Fibroblast of the aortic adventitia (primary cell): ENCODE data around the gene IFTAP. TPM values are rescaled to one million over a fixed set of nuclear protein-coding genes. Genes with fewer than 3 reads are reported as not detected.

Experiments
- DNase-seq: peaks from one replicate; pipeline ENCODE4 v3.0.0-alpha.2; 2010; ENCODE audit warnings: low read depth
- H3K4me3 ChIP-seq: 2 replicates; pipeline ENCODE4 v1.5.1; 2011; ENCODE audit warnings: low read depth, mild to moderate bottlenecking, control low read depth, low read length, moderate library complexity
- total RNA-seq: library from RNA; depleted of rRNA; stranded (reverse); fragments of >200 nt; gene quantifications from 2 replicates; pipeline ENCODE4 v1.2.3, GENCODE V29; 2012; ENCODE audit warnings: low replicate concordance
- TF ChIP-seq, protein P1 (sequence below): IDR thresholded peaks from 2 replicates; pipeline ENCODE4 v1.5.1; 2011; ENCODE audit warnings: mild to moderate bottlenecking, low read length, control low read depth, inconsistent platforms; ENCODE audit not compliant: insufficient read depth

The IFTAP gene
- total RNA-seq, 1 donor: 43.8 TPM

DNA sequence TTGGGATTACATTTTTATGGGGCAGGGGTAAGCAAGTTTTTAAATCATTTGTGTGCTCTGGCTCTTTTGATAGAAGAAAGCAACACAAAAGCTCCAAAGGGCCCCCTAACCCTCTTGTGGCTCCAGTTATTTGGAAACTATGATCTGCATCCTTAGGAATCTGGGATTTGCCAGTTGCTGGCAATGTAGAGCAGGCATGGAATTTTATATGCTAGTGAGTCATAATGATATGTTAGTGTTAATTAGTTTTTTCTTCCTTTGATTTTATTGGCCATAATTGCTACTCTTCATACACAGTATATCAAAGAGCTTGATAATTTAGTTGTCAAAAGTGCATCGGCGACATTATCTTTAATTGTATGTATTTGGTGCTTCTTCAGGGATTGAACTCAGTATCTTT, 16.4 kb upstream of the IFTAP start:
- TF ChIP-seq, protein P1, sequence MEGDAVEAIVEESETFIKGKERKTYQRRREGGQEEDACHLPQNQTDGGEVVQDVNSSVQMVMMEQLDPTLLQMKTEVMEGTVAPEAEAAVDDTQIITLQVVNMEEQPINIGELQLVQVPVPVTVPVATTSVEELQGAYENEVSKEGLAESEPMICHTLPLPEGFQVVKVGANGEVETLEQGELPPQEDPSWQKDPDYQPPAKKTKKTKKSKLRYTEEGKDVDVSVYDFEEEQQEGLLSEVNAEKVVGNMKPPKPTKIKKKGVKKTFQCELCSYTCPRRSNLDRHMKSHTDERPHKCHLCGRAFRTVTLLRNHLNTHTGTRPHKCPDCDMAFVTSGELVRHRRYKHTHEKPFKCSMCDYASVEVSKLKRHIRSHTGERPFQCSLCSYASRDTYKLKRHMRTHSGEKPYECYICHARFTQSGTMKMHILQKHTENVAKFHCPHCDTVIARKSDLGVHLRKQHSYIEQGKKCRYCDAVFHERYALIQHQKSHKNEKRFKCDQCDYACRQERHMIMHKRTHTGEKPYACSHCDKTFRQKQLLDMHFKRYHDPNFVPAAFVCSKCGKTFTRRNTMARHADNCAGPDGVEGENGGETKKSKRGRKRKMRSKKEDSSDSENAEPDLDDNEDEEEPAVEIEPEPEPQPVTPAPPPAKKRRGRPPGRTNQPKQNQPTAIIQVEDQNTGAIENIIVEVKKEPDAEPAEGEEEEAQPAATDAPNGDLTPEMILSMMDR: no peak
- no peak overlapping the region for H3K4me3 ChIP-seq
- DNase-seq: peak; percentile 35

DNA sequence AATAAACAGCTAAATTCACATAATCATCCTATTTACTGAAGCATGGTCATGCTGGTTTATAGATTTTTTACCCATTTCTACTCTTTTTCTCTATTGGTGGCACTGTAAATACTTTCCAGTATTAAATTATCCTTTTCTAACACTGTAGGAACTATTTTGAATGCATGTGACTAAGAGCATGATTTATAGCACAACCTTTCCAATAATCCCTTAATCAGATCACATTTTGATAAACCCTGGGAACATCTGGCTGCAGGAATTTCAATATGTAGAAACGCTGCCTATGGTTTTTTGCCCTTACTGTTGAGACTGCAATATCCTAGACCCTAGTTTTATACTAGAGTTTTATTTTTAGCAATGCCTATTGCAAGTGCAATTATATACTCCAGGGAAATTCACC, 15.8 kb upstream of the IFTAP start:
- DNase-seq: peak; percentile 2
- TF ChIP-seq, protein P1: no peak
- no peak overlapping the region for H3K4me3 ChIP-seq

DNA sequence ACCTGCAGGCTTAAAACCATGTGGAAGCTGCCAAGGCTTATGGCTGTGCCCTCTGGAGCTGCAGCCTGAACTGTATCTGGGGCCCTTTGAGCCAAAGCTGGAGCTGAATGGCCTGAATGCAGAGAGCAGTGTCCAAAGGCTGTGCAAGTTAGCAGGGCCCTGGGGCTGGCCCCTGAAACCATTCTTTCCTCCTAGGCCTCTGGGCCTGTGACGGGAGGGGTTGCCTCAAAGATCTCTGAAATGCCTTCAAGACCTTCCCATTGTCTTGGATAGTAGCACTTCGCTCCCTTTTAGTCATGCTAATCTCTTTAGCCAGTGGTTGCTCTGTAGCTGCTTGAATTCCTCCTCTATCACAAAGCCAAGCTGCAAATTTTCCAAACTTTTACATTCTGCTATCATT, 12.8 kb upstream of the IFTAP start:
- no peak overlapping the region for H3K4me3 ChIP-seq
- no peak for DNase-seq
- TF ChIP-seq, protein P1: no peak

DNA sequence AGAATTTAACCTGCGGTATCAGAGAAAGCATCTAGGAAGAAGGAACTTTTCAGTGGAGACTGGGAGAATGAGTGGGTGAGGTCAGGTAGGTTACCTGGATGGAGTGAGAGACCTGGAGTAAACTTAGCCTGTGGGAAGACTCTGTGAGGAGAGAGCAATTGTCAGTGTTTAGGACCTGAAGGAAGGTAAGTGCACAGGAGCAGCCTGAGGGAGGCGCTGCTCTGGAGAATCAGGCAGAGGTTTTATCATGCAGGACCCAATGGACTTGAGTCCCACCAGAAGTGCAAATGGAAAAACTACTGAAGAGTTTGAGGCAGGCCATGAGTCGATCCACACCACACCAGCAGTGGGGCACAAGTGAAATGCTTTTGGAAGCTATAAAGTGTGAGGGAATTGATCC, 10.6 kb upstream of the IFTAP start:
- TF ChIP-seq, protein P1: no peak
- no peak overlapping the region for H3K4me3 ChIP-seq
- DNase-seq: no peak

DNA sequence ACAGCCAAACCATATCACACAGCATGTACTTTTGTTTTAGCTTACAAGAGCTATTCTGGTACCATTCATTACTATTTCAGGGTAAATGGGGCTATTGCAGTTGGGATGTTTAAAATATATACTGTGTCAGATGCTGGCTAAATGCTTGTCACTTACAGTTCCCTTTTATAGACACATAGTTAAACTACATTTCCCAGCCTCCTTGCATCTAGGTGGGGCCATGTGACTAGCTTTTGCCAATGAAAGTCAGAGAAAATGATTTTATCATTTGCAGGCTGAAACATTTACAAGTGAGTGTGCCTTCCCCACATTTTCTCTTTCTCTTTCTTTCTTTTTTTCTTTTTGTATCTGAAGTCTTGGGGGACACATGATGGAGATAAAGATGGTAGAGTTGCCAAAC, 7.8 kb upstream of the IFTAP start:
- DNase-seq: no peak
- no peak overlapping the region for H3K4me3 ChIP-seq
- TF ChIP-seq, protein P1: no peak

DNA sequence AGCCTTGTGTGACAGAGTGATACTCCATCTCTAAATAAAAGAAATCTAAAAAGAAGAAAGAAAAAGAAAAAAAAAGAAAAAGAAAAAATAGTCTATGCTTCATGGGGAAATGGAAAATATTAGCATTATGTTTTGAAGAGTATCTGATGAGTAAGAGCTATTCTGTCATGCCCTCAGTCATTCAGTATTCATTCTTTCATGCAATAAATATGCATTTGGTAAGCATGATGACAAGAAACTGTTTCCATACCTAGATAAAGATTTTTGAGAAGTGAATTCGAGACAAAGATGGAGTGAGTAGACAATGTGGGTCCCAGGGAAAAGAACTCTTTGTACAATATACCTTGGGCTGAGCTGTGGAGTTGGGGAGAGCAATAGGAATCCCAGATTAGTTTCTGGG, 6.2 kb upstream of the IFTAP start:
- H3K4me3 ChIP-seq: no peak overlapping the region
- TF ChIP-seq, protein P1: no peak
- no peak for DNase-seq

DNA sequence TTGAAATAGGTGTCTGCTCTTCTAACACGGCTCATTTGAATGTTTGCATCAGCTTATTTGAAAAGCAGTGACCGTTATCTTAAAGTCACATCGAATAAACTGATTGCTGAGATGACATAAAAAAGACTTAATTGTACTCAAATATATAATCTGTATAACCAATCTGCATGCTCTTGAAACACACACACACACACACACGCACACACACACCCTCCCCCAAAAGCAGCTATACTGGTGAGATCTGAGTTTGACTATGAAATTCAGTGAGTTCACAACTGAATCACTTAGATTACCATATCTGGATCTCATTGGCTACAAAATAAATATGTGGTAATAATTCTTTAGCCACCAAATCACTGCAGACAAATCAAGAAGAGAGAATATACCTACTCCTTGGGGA, 3.8 kb upstream of the IFTAP start:
- no peak for DNase-seq
- H3K4me3 ChIP-seq: no peak overlapping the region
- TF ChIP-seq, protein P1: no peak
